IMR-90 (cell line): ENCODE measurements around the gene MYOM1.

Experiments
- BHLHE40 ChIP-seq: fragments of 150-350 bp; IDR thresholded peaks from 2 replicates; pipeline ENCODE4 v1.6.1; 2016; ENCODE audit warnings: mild to moderate bottlenecking, low read depth, low read length
- CEBPB ChIP-seq: IDR thresholded peaks from 2 replicates; pipeline ENCODE4 v1.6.1; 2012; ENCODE audit warnings: low read depth, low read length, improper control_type of control experiment
- FOS ChIP-seq: fragments of 150-350 bp; IDR thresholded peaks from 2 replicates; pipeline ENCODE4 v1.6.1; 2016; ENCODE audit warnings: low read depth, low read length
- MAZ ChIP-seq: IDR thresholded peaks from 2 replicates; pipeline ENCODE4 v1.6.1; 2012; ENCODE audit warnings: low read depth, mild to moderate bottlenecking, low read length, improper control_type of control experiment, moderate library complexity, borderline replicate concordance
- POLR2A ChIP-seq: IDR thresholded peaks from 2 replicates; pipeline ENCODE4 v1.6.1; 2012; ENCODE audit warnings: mild to moderate bottlenecking, low read depth, low read length
- RAD21 ChIP-seq: IDR thresholded peaks from 2 replicates; pipeline ENCODE4 v1.6.1; 2012; ENCODE audit warnings: low read length, improper control_type of control experiment
- RFX5 ChIP-seq: IDR thresholded peaks from 2 replicates; pipeline ENCODE4 v1.8.0; 2012; ENCODE audit warnings: low read depth, mild to moderate bottlenecking, low read length, moderate library complexity
- TF ChIP-seq, protein P1 (sequence below): conservative IDR thresholded peaks from 2 replicates; pipeline ENCODE4 v1.5.1; 2012; ENCODE audit warnings: mild to moderate bottlenecking, low read depth, low read length, improper control_type of control experiment
- TF ChIP-seq, protein P2 (sequence below): fragments of 150-350 bp; IDR thresholded peaks from 2 replicates; pipeline ENCODE4 v1.6.1; 2017; ENCODE audit warnings: mild to moderate bottlenecking, antibody characterized with exemption, low read length, low read depth
- TF ChIP-seq, protein P3 (sequence below): fragments of 150-350 bp; IDR thresholded peaks from 2 replicates; pipeline ENCODE4 v1.6.1; 2016; ENCODE audit warnings: low read depth, mild to moderate bottlenecking, low read length, moderate library complexity, borderline replicate concordance

DNA sequence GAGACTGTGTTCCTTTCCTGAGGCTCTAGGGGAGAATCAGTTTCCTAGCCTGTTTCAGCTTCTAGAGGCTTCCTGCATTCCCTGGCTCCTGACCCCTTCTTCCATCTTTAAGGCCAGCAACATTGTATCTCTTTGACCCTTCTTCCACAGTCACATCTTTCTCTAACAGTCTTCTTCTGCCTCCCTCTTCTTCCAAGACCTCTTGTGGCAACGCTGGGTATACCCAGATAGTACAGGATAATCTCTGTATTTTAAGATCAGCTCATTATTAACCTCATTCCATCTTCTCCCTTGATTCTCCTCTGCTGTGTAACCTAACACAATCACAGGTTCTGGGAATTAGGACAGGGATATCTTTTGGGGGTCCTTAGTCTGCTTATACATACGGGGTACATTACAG, 19.0 kb upstream of the MYOM1 start:
- TF ChIP-seq, protein P1, sequence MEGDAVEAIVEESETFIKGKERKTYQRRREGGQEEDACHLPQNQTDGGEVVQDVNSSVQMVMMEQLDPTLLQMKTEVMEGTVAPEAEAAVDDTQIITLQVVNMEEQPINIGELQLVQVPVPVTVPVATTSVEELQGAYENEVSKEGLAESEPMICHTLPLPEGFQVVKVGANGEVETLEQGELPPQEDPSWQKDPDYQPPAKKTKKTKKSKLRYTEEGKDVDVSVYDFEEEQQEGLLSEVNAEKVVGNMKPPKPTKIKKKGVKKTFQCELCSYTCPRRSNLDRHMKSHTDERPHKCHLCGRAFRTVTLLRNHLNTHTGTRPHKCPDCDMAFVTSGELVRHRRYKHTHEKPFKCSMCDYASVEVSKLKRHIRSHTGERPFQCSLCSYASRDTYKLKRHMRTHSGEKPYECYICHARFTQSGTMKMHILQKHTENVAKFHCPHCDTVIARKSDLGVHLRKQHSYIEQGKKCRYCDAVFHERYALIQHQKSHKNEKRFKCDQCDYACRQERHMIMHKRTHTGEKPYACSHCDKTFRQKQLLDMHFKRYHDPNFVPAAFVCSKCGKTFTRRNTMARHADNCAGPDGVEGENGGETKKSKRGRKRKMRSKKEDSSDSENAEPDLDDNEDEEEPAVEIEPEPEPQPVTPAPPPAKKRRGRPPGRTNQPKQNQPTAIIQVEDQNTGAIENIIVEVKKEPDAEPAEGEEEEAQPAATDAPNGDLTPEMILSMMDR: 0 out of 2 replicates have a peak, but pooled peaks have one; percentile 14
- TF ChIP-seq POLR2A: no peak
- TF ChIP-seq CEBPB: no peak
- no peak for TF ChIP-seq RFX5
- TF ChIP-seq MAZ: no peak
- TF ChIP-seq RAD21: no peak
- TF ChIP-seq, protein P2, sequence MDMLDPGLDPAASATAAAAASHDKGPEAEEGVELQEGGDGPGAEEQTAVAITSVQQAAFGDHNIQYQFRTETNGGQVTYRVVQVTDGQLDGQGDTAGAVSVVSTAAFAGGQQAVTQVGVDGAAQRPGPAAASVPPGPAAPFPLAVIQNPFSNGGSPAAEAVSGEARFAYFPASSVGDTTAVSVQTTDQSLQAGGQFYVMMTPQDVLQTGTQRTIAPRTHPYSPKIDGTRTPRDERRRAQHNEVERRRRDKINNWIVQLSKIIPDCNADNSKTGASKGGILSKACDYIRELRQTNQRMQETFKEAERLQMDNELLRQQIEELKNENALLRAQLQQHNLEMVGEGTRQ: no peak
- TF ChIP-seq BHLHE40: no peak
- no peak for TF ChIP-seq FOS
- TF ChIP-seq, protein P3, sequence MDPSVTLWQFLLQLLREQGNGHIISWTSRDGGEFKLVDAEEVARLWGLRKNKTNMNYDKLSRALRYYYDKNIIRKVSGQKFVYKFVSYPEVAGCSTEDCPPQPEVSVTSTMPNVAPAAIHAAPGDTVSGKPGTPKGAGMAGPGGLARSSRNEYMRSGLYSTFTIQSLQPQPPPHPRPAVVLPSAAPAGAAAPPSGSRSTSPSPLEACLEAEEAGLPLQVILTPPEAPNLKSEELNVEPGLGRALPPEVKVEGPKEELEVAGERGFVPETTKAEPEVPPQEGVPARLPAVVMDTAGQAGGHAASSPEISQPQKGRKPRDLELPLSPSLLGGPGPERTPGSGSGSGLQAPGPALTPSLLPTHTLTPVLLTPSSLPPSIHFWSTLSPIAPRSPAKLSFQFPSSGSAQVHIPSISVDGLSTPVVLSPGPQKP: no peak
